ENCODE measurements around the gene CRB3.
A peak's percentile ranks its signal among the peaks of the same experiment; 100 is the strongest.
"Not testable (repeated sequence)": the region's sequence is repeated elsewhere in the genome, so short reads cannot be mapped to it uniquely, and the experiment has no call there.

CRB3 gene

DNA sequence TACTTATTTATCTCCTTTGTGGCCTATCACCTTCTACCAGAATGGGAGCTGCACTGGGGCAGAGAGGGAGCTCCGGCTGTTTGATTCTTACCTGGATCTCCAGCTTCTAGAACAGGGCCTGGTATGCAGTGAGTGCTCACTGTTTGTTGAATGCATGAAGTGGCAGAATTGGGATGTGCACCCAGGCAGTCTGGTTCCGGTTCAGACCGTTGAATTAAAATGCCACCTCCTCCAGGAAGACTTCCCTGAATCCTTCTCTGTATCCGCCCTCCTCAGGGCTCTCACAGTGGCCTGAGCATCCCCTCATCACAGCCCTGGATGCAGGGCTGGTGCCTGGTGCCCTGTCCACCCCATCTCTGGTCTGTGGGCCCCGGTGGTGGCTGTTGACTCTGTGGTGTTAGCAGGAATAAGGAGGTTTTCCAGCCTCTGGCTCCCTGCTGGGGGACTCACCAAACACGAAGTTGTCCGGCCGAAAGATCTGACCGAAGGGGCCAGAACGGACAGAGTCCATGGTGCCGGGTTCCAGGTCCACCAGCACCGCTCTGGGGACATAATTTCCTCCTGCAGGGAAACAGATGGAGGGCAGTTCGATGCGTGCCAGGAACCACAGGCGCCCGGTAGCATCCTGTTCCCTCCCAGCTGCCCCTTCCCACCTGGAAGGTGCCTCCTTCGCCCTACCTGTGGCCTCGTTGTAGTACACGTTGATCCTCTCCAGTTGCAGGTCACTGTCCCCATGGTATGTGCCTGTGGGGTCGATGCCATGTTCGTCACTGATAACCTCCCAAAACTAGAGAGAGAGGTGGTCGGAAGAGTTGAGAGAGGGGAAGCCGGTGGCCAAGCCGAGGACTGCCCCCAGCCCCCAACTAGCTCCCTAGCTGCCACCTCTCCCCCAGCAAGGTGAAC, 37.0 kb downstream of the CRB3 start:
- TF ChIP-seq, protein P1, sequence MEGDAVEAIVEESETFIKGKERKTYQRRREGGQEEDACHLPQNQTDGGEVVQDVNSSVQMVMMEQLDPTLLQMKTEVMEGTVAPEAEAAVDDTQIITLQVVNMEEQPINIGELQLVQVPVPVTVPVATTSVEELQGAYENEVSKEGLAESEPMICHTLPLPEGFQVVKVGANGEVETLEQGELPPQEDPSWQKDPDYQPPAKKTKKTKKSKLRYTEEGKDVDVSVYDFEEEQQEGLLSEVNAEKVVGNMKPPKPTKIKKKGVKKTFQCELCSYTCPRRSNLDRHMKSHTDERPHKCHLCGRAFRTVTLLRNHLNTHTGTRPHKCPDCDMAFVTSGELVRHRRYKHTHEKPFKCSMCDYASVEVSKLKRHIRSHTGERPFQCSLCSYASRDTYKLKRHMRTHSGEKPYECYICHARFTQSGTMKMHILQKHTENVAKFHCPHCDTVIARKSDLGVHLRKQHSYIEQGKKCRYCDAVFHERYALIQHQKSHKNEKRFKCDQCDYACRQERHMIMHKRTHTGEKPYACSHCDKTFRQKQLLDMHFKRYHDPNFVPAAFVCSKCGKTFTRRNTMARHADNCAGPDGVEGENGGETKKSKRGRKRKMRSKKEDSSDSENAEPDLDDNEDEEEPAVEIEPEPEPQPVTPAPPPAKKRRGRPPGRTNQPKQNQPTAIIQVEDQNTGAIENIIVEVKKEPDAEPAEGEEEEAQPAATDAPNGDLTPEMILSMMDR (IDR thresholded peaks at IDR 0.05; ENCODE audit: control insufficient read depth, extremely low read depth, insufficient read depth), result no peak
- H3K4me3 ChIP-seq (ENCODE audit: low read depth, low read length), result peak overlapping the region; percentile 57
- no peak for DNase-seq (ENCODE audit: low read depth)

DNA sequence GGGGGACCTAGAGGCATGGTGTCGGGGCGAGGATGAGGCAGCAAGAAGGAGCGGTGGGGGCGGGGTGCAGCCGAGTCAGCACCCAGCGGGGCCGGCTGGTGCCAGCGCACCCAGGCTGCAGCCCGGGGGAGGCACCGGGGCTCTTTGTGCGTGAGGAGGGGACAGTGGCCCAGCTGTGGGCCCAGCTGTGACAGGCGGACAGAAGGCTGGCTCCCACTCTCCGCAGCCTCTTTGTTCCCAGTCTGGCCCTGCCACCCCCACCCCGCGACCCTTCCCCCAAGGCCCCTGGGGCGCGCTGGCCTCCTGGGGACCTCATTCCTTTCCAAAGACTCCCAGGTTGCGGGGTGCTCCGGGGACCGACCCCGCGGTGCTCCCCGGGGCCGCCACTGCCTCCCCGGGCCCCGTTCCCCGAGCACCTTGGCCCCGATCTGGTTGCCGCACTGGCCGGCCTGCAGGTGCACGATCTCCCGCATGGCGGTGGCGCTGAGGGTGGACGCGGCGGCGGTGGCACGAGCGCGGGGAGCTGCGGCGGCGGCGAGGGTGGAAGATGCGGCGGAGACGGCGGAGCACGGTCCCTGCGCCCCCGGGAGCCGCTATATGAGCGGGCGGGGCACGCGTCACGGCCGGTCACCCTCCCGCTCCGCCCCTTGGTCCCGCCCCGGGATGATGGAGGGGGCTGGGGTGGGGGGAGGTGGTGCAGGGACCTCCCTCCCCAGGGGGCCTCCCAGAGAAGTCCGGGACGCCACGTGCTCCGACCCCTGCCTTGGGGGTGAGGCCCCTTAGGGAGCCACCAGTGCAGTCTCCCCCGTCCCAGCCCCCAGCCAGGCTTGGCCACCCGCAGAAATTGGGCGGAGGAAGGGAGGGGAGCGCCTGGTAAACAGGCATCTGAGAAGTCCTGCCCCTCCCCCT, 37.9 kb downstream of the CRB3 start, which contains the start of gene TUBB4A:
TSS of gene TUBB4A (minus strand) at position 570 of the 909 bp plus-strand sequence. CDS start at position 473, 97 bp downstream.
- DNase-seq (ENCODE audit: low read depth), result no peak
- peak within 1 kb of the TSS; percentile 57 for H3K4me3 ChIP-seq (ENCODE audit: low read depth, low read length)
- TF ChIP-seq, protein P1 (IDR thresholded peaks at IDR 0.05; ENCODE audit: control insufficient read depth, extremely low read depth, insufficient read depth), result no peak

DNA sequence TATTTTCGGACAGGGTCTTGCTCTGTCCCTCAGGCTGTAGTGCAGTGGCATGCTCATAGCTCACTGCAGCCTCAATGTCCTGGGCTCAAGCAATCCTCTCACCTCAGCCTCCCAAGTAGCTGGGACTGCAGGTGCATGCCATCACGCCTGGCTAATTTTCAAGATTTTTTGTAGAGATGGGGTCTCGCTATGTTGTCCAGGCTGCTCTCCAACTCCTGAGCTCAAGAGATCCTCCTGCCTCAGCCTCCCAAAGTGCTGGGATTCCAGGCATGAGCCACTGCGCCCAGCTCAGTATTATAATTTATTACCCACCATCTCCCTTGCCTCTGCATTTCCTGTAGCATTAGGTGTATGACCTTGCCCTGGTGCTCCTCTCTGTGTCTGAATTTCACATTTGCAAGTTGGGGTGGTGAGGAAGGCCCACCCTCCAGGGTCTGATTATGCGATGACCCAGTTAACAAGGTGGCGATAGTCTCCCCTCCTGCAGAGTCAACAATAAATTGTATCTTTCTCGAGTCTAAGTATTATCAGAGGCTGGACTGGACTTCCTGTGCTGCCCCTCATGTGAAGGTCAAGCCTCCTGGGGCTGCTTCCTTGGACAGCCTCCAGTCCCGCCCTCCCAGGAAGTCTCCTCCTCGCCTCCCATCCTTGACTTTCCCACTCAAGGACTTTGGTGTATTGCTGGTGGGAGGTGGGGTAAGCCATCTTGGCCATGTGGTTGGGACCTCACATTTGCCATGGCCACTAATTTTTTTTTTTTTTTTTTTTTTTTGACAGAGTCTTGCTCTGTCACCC, 39.5 kb downstream of the CRB3 start:
- no peak for DNase-seq (ENCODE audit: low read depth)
- TF ChIP-seq, protein P1 (IDR thresholded peaks at IDR 0.05; ENCODE audit: control insufficient read depth, extremely low read depth, insufficient read depth), result no peak
- H3K4me3 ChIP-seq (ENCODE audit: low read depth, low read length), result no peak overlapping the region

DNA sequence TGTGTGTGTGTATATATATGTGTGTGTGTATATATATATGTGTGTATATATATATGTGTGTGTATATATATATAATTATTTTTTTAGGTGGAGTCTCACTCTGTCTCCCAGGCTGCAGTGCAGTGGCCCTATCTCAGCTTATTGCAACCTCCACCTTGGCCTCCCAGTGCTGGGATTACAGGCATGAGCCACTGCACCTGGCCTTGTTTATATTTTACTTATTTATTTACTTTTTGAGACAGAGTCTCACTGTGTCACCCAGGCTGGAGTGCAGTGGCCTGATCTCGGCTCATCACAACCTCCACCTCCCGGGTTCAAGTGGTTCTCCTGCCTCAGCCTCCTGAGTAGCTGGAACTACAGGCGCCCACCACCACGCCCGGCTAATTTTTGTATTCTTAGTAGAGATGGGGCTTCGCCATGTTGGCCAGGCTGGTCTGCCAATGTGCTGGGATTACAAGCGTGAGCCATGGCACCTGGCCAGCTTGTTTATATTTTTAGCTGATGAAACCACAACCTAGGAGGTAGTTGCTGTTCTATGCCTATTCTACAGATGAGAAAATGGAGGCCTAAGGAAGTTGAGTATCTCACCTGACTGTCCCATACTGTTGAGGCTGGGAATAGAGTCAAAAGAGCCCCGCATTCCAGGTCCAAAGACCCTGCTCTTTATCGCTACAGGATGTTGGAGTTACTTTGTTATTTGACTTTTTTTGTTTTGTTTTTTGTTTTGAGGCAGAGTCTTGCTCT, 44.1 kb downstream of the CRB3 start:
- not testable (repeated sequence) for H3K4me3 ChIP-seq (ENCODE audit: low read depth, low read length); DNase-seq (ENCODE audit: low read depth)

DNA sequence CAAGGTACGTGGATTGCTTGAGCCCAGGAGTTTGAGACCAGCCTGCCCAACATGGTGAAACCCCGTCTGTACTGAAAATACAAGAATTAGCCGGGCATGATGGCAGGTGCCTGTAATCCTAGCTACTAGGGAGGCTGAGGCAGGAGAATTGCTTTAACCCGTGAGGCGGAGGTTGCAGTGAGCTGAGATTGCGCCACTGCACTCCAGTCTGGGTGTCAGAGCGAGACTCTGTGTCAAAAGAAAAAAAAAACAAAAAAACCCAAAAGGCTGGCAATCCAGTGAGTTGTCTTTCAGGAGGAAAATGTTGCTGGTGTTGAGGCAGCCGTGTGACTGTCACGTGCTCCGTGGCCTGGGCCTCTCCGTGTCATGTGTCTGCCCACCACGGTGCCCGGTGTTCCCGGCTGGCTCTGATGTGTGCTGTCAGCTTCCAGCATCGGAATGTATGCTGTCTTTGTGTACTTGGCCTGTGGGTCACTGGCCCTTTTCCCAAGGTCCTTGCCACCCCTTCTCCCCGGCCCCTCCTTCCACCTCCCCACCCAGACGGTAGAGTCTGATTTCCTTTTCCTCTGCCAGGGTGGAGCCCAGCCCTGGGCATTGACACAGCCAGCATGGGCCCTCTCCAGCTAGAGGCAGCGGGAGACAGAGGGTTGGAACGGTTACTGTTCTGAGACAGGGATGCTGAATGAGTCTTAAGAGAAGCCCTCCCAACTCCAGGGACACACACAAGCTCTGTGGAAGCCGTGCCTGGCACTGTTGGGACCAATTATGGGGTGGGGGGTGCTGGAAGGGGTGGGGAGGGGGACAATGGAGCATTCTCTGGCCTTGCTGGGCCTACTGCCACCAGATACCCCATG, 45.3 kb downstream of the CRB3 start:
- DNase-seq (ENCODE audit: low read depth), result no peak
- no peak overlapping the region for H3K4me3 ChIP-seq (ENCODE audit: low read depth, low read length)
- TF ChIP-seq, protein P1 (IDR thresholded peaks at IDR 0.05; ENCODE audit: control insufficient read depth, extremely low read depth, insufficient read depth), result no peak

DNA sequence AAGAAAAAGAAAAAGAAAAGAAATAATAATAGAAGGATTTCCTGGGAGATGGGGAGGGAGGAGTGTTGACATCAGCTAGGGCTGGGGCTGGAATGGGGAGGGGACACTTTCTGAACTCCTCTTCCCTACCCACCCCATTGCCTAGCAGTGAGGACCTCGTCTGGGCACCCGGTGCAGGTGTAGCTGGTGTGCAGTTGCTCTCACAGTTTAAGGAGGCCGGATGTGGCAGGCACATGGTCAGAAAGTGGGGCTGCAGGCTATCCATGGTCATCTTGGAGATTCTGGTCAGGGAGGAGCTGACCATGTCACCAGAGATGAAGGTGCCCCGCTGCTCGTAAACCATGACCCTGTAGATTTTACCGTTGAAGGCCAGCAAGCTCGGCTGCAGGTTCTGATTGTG, 46.5 kb downstream of the CRB3 start:
- H3K4me3 ChIP-seq (ENCODE audit: low read depth, low read length), result no peak overlapping the region
- TF ChIP-seq, protein P1 (IDR thresholded peaks at IDR 0.05; ENCODE audit: control insufficient read depth, extremely low read depth, insufficient read depth), result no peak
- no peak for DNase-seq (ENCODE audit: low read depth)
